GM12864 (cell line): ENCODE results near the gene RNF224.

Experiments
- DNase-seq: peaks from one replicate; pipeline ENCODE4 v3.0.0-alpha.2; 2011; ENCODE audit warnings: low read depth
- H3K4me3 ChIP-seq: 2 replicates; pipeline ENCODE4 v1.5.1; 2011; ENCODE audit warnings: mild to moderate bottlenecking, low read depth, low read length, control low read depth
- TF ChIP-seq, protein P1 (sequence below): IDR thresholded peaks from 2 replicates; pipeline ENCODE4 v1.5.1; 2011; ENCODE audit warnings: low read depth, mild to moderate bottlenecking, moderate library complexity, low read length, control low read depth, inconsistent platforms; ENCODE audit errors: missing control alignments

RNF224 gene

GRCh38 chr9:137227054-137227852, at the start of gene RNF224:
TSS of gene RNF224 (plus strand) at chr9:137227502. CDS start at chr9:137228336, 834 bp downstream.
- H3K4me3 ChIP-seq = no peak within 1 kb of the TSS
- no peak for DNase-seq
- TF ChIP-seq, protein P1, sequence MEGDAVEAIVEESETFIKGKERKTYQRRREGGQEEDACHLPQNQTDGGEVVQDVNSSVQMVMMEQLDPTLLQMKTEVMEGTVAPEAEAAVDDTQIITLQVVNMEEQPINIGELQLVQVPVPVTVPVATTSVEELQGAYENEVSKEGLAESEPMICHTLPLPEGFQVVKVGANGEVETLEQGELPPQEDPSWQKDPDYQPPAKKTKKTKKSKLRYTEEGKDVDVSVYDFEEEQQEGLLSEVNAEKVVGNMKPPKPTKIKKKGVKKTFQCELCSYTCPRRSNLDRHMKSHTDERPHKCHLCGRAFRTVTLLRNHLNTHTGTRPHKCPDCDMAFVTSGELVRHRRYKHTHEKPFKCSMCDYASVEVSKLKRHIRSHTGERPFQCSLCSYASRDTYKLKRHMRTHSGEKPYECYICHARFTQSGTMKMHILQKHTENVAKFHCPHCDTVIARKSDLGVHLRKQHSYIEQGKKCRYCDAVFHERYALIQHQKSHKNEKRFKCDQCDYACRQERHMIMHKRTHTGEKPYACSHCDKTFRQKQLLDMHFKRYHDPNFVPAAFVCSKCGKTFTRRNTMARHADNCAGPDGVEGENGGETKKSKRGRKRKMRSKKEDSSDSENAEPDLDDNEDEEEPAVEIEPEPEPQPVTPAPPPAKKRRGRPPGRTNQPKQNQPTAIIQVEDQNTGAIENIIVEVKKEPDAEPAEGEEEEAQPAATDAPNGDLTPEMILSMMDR = peak; percentile 91

DNA sequence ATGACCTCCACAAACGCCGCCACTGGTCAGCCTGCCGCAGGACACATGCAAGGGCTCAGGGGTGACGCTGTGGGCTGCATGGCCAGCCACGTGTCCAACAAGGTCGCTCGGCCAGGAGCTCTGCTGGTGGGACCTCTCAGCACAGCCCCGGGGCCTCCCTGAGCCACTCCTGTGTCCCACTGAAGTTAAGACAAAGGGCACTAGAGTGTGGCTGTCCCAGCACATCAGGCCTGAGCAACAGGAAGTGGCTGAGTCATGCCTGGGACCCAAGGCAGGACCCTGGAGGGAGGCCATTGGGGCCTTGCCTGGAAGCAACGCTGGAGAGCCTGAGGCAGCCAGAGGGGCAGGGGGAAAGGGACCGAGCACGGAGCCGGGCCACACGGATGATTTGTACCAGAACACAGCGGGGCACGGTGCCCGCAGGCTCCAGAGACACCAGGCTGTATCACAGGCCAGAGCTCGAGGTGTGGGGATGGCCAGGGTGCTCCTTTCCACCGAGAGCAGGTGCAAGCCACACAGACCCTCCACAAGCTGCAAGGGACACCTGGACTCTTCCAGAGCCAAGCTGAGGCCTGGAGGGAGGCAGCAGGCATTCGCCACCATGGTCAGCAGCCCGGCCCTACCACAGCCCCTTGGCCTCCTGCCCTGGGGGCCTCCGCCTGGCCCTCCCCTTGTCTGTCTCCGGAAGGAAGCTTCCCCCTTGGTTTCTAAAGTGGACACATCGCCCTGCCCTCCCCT, 48.9 kb upstream of the RNF224 start:
- H3K4me3 ChIP-seq = no peak overlapping the region
- no peak for DNase-seq
- TF ChIP-seq, protein P1 = no peak

GRCh38 chr9:137178939-137179630, 48.2 kb upstream of the RNF224 start:
- TF ChIP-seq, protein P1 = no peak
- no peak for DNase-seq
- H3K4me3 ChIP-seq = no peak overlapping the region

DNA sequence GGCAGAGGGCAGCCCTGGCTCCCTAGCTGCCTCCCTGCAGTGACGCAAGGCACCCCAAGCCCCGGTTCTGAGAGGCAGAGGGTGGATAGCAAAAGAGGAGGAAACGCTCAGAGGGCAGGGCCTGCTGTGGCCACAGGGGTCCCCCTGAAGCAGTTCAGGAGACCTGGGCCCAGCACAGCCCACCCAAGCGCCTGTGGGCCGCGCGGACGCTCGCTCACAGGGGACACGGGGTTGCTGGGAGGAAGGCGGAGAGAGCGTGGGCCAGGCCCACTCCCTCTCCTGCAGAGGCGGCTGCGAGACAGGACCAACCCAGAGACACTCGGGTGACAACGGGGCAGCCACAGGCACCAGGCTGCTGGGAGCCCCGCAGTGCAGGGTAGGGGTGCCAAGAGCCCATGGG, 47.5 kb upstream of the RNF224 start:
- DNase-seq = no peak
- TF ChIP-seq, protein P1 = no peak

GRCh38 chr9:137180491-137180890, 46.8 kb upstream of the RNF224 start:
- TF ChIP-seq, protein P1 = no peak
- H3K4me3 ChIP-seq = no peak overlapping the region
- DNase-seq = no peak

More for the DNA sequence above, 47.5 kb upstream of the RNF224 start:
- no peak overlapping the region for H3K4me3 ChIP-seq

DNA sequence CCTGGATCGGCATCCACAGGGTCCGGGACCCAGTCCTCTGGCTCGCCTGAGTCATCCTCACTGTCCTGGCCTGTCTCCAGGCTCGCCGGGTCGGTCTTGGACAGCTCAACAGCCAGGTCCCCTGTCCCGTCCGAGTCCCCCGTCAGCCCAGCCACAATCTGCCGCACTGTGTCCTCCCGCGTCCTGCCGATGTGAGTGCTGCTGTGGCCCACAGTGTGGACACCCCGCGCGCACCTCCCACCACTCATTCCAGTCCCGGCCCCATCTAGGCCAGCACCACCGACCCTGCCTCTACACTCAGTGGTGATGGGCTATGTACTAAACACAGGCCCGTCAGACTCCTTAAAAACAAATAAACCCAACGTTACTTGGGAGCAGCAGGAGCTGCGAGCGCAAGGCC, 45.6 kb upstream of the RNF224 start:
- no peak overlapping the region for H3K4me3 ChIP-seq
- DNase-seq = no peak
- TF ChIP-seq, protein P1 = no peak
